Mucosa of gallbladder (tissue), 1 donor: ENCODE data around the gene SLC28A1. TPM values are rescaled to one million over a fixed set of nuclear protein-coding genes. Genes with fewer than 3 reads are reported as not detected.
"Not testable (repeated sequence)": the region's sequence is repeated elsewhere in the genome, so short reads cannot be mapped to it uniquely, and the experiment has no call there.

Source experiments
- DNase-seq: peaks from one replicate; pipeline ENCODE4 v3.0.0-alpha.2; 2020; ENCODE audit warnings: low spot score
- total RNA-seq: library from RNA; stranded (reverse); gene quantifications from one replicate; pipeline ENCODE4 v1.2.1, GENCODE V29; 2021
- donor health status: DM: no; HTN: no; CAD: no.

Gene SLC28A1
- total RNA-seq, 1 donor from 2014 or later: 2.6 TPM

DNA sequence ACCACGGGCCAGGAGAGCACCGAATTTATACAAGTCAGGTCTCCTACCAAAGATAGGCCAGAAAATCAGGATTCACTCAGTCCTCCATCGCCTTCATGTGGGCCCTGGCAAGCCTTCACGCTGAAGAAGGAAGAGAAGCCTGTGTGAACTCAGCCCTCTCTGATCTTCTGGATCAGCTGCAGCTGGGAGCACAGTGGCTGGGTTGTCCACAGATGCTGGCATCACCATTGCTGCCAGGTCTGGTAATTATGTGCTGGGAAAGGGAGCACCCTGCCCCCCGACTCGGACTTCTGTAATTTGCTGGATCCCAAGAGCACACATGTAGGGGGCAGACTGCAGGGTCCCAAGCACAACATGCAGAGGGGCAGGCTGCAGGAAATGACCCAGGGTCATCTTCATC lies 84.8 kb downstream of the SLC28A1 start:
- DNase-seq: no peak

- DNase-seq: no peak
Measured at GRCh38 chr15:84970843-84971242, 86.4 kb downstream of the SLC28A1 start.

- DNase-seq: no peak
Measured at GRCh38 chr15:84973492-84974460, 89.3 kb downstream of the SLC28A1 start.

- no peak for DNase-seq
Measured at GRCh38 chr15:84975871-84976351, 91.4 kb downstream of the SLC28A1 start.

GRCh38 chr15:84976746-84977345 lies 92.4 kb downstream of the SLC28A1 start:
- no peak for DNase-seq

DNA sequence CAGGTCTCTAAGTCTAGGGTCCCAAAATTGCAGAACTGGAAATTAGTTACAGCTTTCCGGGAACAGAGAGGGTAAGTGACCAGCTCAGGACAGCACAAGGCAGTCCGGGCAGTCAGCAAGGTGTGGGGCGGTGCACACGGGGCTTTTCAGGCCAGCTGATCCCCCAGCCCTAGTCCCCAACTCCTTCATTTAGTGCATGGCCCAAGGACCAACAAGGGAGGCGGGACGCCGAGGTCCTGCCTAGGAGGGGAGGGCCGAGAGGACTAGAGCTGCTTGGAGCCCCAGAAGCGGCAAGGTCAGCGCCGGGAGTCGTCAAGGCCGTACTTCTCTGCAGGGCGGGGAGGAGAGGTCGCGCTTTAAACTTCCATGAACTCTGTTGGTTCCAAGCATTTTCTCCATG lies 95.2 kb downstream of the SLC28A1 start:
- DNase-seq: no peak

DNA sequence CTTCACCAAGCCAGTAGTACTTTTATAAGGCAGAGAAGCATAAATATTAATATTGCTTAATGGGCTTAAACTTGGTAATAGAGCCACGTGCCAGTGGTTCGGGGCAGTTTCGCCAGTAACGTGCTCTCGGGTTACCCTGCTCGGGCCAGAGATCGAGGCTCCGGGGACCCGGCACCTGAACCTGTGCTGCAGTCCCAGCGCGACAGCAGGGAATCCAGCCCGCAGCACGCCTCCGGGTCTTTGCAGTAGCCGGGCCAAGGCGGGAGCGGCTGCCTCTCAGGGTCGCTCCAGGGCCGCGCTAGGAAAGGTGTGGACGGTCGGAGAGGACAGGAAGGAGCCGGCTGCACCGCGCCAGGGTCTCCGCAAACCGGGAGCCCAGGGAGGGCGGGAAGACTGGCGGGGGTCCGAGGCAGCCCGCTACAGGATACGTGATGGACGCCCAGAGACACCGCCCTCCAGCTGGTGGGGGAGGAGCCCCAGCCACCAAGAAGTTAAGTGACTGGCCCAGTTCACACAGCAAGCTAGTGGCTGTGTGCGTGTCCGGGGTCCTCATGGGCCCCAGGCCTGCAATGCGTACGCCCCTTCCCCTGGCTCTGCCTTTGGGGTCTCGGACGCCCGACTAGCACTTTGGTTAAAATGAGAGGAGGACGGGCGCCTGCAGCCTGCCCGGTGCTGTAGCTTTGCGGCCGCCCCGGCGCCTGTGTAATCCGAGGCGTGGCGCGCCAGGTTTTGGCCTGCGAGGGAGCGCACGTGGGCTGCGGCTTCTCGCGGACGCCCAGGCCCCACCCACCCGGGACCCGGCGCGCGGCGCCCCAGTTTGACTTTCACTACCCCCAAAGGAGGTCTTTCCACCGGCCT lies 96.0 kb downstream of the SLC28A1 start:
- DNase-seq: peak; percentile 84

DNA sequence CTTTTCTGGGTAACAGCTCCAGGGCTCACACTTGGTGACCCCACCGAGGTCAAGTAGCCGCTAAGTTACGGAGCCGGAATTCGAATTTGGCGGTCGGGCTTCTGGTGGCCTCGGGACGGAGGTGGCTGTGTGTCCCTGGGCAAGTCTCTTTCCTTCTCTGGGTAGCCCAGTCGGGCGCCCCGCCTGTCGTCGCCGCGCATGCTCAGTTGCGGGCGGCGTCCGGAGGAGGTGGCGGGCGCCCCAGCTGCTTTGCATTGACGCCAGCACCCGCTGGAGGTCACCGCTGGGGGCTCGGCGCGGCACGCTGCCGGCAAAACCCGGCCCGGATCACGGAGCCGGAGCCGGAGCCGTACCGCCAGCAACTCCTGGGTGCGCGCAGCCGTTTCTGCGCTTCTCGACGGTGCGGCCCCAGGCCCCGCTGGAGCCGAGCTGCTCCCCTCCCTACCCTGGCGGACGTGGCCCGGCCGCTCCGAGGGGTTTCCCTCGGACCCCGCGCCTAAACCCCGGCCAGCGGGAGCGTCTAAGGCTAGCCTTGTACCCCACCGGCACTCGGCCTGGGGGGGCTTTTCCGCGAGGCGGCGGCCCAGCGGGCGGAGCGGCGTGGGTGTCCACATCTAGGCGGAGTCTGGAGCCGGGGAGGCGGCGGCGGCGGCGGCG lies 96.7 kb downstream of the SLC28A1 start:
- DNase-seq: peak; percentile 96

DNA sequence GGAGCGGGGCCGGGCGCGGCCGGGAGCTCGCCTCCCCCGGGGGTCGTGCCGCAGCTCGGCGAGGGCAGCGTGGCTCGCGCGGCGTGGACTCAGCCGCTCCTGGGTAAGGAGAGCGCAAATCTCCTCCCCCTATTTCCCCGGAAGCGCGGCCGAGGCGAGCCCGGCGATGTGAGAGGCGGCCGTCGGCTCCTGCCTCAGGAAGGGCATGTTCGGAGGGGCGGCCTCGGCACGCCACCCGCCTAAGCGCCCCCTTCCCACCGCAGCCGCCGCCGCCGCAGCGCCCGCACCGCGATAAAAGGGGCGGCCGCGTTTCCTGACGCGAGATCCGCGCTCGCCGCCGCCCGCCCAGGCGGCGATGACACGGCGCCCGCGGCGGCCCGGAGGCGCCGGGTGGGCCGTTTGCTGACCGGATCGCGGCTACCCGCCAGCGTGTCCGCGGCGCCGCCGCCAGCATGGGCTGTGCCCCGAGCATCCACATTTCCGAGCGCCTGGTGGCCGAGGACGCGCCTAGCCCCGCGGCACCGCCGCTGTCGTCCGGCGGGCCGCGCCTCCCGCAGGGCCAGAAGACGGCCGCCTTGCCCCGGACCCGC lies 97.3 kb downstream of the SLC28A1 start, which contains the start of gene PDE8A:
TSS of gene PDE8A (plus strand) at position 146 of the 590 bp plus-strand sequence. CDS start at position 453, 307 bp downstream.
- peak; percentile 38 for DNase-seq

- DNase-seq: peak; percentile 36
Measured at GRCh38 chr15:84982301-84982920, 97.9 kb downstream of the SLC28A1 start.

DNA sequence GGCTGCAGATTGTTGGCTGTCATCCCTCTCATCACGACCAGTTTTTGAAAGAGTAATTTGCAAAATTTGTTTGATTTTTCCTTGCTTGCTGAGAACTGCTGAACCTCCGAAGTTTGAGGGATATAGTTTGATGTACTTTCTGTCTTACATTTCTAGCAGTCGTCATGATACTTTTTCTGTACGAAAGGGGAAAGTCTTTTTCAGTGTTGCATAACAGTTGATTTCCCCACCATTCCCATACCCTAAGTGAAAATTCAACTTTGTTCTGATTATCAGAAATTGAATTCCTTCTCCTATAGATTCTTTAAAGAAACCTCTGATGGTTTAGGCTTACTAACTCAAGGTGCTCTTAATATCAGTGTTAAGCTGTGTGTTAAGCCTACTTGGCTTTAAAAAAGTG lies 98.8 kb downstream of the SLC28A1 start:
- no peak for DNase-seq

- no peak for DNase-seq
Measured at GRCh38 chr15:84983711-84984110, 99.2 kb downstream of the SLC28A1 start.

GRCh38 chr15:84985158-84985557 lies 100.7 kb downstream of the SLC28A1 start:
- no peak for DNase-seq

DNA sequence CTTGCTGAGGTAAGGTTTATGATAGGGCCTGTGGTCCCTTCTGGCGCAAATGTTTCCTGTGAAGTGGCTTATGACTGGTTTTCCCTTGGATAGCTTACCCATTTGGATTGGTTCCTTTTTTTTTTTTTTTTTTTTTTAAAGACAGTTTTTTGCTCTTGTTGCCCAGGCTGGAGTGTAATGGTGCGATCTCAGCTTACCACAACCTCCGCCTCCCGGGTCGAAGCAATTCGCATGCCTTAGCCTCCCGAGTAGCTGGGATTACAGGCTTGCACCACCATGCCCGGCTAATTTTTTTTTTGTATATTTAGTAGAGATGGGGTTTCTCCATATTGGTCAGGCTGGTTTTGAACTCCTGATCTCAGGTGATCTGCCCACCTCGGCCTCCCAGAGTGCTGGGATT lies 102.9 kb downstream of the SLC28A1 start:
- not testable (repeated sequence) for DNase-seq

DNA sequence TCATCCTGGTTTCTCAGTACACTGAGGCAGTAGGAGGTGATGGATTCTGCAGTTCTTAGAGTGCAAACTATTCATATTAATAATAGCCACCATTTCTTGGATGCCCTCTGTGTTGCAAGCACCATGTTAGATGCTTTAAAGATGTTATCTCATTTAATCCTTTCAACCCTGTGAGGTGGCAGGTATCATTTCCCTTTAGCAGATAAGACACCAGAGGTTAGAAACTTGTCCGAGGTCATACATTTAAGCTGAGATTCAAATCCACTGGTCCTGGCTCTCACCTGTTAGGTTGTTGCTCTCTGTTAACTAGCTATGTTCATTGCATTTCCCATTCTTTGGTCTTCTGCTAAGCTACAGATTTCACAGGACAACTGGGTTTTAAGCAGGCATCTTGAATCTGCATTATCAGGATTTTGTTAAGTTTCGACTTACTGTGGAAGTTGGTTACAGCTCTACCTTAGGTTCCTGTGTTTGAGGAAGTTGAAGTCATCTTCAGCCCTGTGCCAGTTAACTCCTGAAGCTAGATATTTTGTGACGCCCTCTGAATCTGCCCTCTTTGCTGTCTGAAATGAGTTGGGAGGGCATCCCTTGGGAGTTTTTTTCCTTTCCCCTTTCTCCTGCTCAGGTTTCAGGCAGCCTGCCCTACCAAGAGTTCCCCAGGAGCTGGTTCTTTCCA lies 103.6 kb downstream of the SLC28A1 start:
- no peak for DNase-seq

- no peak for DNase-seq
Measured at GRCh38 chr15:84988909-84989644, 104.6 kb downstream of the SLC28A1 start.

- DNase-seq: no peak
Measured at GRCh38 chr15:84990507-84990906, 106.0 kb downstream of the SLC28A1 start.

DNA sequence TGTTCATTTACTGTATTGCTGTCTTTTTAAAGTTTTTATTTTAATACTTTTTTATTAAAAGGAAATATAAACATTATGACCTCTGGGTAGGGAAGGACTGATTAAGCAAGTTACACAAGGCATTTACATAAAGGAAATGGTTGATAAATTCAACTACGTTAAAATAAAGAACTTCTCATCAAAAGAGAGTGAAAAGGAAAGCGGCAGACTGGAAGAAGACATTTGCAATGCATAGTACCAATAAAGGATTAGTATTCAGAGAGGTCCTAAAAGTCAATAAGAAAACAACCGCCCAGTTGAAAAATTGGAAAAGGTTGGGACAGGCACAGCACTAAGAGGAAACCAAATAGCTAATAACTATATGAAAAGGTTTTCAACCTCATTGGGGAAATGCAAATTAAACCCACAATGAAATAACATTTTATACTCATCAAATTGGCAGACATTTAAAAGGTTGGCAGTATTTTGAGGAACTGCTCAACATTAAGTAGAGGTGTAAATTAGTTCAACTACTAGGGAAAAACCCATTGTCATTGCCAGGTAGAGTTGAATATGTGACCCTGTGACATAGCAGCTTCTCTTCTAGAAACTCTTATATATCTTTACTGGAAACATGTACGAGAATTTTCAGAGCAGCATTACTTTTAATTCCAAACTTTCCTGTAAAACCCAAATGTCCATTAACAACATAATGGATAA lies 106.7 kb downstream of the SLC28A1 start:
- no peak for DNase-seq
